Stimulated activated CD4-positive, alpha-beta T cell treated with anti-CD3 and anti-CD28 coated beads, TNF-alpha, amount 100 ng/mL, for 24 hours (primary cell): ENCODE data around the gene CHN2.

Experiments
- DNase-seq, 3 experiments: peaks; one replicate each; pipeline ENCODE4 v3.0.0-alpha.2; 2020; ENCODE audit warnings: low read depth in 3 of 3

CHN2 gene

GRCh38 chr7:29194594-29195427 is at the start of gene CHN2:
CHN2 (plus strand) TSS chr7:29194775.
- peak in 1 of 3 experiments; percentile 31 for DNase-seq

- DNase-seq = no peak
Observed at GRCh38 chr7:29145553-29146056, 49.0 kb upstream of the CHN2 start.

GRCh38 chr7:29146057-29146706 is 48.4 kb upstream of the CHN2 start, which contains the start of gene CPVL:
CPVL (minus strand) TSS chr7:29146537; CDS start chr7:29121061, 25,476 bp downstream.
- DNase-seq = no peak

- DNase-seq = no peak
Observed at GRCh38 chr7:29146888-29147609, 47.5 kb upstream of the CHN2 start.

- DNase-seq = no peak
Observed at GRCh38 chr7:29147821-29148220, 46.8 kb upstream of the CHN2 start.

GRCh38 chr7:29149036-29149435 is 45.5 kb upstream of the CHN2 start:
- no peak for DNase-seq

- DNase-seq = no peak
Observed at GRCh38 chr7:29150856-29151255, 43.7 kb upstream of the CHN2 start.

- DNase-seq = no peak
Observed at GRCh38 chr7:29154076-29154475, 40.5 kb upstream of the CHN2 start.

- DNase-seq = no peak
Observed at GRCh38 chr7:29156907-29157452, 37.6 kb upstream of the CHN2 start.

- no peak for DNase-seq
Observed at GRCh38 chr7:29158795-29159423, 35.7 kb upstream of the CHN2 start.

- no peak for DNase-seq
Observed at GRCh38 chr7:29160080-29160479, 34.5 kb upstream of the CHN2 start.

- no peak for DNase-seq
Observed at GRCh38 chr7:29161231-29161630, 33.3 kb upstream of the CHN2 start.

- no peak for DNase-seq
Observed at GRCh38 chr7:29162577-29162976, 32.0 kb upstream of the CHN2 start.

- DNase-seq = no peak
Observed at GRCh38 chr7:29163854-29164253, 30.7 kb upstream of the CHN2 start.

- DNase-seq = no peak
Observed at GRCh38 chr7:29167721-29168120, 26.9 kb upstream of the CHN2 start.

- no peak for DNase-seq
Observed at GRCh38 chr7:29170781-29171180, 23.8 kb upstream of the CHN2 start.

- DNase-seq = no peak
Observed at GRCh38 chr7:29173458-29173857, 21.1 kb upstream of the CHN2 start.

GRCh38 chr7:29177963-29178600 is 16.5 kb upstream of the CHN2 start:
- DNase-seq = peak in 1 of 3 experiments; percentile 9

GRCh38 chr7:29179115-29179514 is 15.5 kb upstream of the CHN2 start:
- no peak for DNase-seq

GRCh38 chr7:29184599-29184998 is 10.0 kb upstream of the CHN2 start:
- DNase-seq = no peak

GRCh38 chr7:29185613-29186012 is 9.0 kb upstream of the CHN2 start:
- no peak for DNase-seq
